ENCODE results near the gene SQSTM1.

SQSTM1 gene

DNA sequence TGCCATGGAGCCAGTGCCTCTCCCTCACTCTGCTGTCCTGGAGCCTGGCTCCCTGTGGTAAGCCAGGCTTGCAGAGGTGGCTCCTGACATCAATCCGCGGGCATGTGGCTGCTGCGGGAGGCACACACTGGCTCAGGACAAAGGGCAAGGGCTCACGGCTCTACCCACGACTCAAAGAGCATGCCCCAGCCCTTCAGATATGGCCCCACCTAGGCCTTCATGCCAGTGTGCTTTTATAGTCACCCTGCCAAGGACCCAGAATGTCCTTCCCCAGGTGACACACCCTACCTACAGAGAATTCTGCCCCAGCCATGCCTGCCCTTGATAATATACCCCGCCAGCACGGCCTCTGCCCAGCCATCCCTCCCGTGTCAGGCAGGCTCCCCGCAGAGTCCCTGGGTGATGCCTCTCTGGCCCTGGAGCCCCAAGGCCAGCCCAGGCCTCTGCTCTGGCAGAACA is 15.6 kb upstream of the SQSTM1 start:
- peak in 1 of 2 experiments; percentile 31 for DNase-seq (ENCODE audit: low read depth in 1 of 2, low spot score in 1 of 2)
- Histone ChIP-seq H3K4me3 (replicated peaks; ENCODE audit: insufficient read depth, low read length) (peak overlapping the region; percentile 72), H3K27me3 (ENCODE audit: insufficient read depth, poor library complexity, severe bottlenecking) (no peaks in the 10 kb centered on the region), H3K27ac (replicated peaks) (peak overlapping the region; percentile 97)
- TF ChIP-seq, protein P1, sequence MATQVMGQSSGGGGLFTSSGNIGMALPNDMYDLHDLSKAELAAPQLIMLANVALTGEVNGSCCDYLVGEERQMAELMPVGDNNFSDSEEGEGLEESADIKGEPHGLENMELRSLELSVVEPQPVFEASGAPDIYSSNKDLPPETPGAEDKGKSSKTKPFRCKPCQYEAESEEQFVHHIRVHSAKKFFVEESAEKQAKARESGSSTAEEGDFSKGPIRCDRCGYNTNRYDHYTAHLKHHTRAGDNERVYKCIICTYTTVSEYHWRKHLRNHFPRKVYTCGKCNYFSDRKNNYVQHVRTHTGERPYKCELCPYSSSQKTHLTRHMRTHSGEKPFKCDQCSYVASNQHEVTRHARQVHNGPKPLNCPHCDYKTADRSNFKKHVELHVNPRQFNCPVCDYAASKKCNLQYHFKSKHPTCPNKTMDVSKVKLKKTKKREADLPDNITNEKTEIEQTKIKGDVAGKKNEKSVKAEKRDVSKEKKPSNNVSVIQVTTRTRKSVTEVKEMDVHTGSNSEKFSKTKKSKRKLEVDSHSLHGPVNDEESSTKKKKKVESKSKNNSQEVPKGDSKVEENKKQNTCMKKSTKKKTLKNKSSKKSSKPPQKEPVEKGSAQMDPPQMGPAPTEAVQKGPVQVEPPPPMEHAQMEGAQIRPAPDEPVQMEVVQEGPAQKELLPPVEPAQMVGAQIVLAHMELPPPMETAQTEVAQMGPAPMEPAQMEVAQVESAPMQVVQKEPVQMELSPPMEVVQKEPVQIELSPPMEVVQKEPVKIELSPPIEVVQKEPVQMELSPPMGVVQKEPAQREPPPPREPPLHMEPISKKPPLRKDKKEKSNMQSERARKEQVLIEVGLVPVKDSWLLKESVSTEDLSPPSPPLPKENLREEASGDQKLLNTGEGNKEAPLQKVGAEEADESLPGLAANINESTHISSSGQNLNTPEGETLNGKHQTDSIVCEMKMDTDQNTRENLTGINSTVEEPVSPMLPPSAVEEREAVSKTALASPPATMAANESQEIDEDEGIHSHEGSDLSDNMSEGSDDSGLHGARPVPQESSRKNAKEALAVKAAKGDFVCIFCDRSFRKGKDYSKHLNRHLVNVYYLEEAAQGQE (IDR thresholded peaks at IDR 0.05; ENCODE audit: insufficient replicate concordance, low read depth): no peak

DNA sequence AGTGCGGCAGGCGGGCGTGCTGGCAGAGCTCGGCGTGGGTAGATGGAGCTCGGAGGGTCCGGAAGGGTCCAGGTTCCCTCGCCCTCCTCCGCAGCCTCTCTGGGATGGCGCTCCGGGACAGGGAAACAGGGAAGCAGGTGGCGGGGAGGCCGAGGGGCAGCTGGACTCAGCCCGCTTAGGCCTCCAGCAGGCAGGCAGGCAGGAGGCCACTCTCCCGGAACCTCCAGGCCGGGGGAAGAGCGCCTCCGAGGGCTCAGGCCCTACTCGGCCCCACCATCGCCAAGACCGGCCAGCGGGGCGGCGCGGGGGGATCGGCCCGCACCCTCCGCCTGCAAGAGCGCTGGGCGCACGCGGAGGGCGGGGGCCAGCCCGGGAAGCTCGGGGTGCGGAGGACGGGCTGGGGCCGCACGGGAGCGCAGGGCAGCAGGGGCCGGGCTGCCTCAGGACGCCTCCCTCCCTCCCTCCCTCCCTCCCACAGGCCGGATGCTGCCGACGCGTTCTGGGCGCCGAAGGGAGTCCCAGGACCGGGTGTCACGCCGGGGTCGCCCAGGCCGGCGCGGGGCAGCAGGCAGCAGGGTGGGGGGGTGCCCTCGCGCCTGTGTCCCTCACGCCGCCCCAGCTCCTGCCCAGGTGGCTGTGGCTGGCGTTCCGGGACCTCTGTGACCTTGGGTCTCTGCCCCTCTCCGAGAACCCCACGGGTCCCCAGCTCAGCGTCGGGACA is 15.0 kb upstream of the SQSTM1 start:
- TF ChIP-seq POLR2AphosphoS5 (IDR thresholded peaks at IDR 0.05; ENCODE audit: low read depth): no peak; the same call in 1 of the 2 replicates
- TF ChIP-seq SPI1 (IDR thresholded peaks at IDR 0.05; ENCODE audit: borderline replicate concordance, low read depth): no peak
- TF ChIP-seq, protein P2, sequence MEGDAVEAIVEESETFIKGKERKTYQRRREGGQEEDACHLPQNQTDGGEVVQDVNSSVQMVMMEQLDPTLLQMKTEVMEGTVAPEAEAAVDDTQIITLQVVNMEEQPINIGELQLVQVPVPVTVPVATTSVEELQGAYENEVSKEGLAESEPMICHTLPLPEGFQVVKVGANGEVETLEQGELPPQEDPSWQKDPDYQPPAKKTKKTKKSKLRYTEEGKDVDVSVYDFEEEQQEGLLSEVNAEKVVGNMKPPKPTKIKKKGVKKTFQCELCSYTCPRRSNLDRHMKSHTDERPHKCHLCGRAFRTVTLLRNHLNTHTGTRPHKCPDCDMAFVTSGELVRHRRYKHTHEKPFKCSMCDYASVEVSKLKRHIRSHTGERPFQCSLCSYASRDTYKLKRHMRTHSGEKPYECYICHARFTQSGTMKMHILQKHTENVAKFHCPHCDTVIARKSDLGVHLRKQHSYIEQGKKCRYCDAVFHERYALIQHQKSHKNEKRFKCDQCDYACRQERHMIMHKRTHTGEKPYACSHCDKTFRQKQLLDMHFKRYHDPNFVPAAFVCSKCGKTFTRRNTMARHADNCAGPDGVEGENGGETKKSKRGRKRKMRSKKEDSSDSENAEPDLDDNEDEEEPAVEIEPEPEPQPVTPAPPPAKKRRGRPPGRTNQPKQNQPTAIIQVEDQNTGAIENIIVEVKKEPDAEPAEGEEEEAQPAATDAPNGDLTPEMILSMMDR (IDR thresholded peaks at IDR 0.05; ENCODE audit: insufficient read depth, low read length): no peak
- TF ChIP-seq, protein P1 (IDR thresholded peaks at IDR 0.05; ENCODE audit: insufficient replicate concordance, low read depth): no peak
- TF ChIP-seq GABPA (IDR thresholded peaks at IDR 0.05; ENCODE audit: low read depth): no peak
- no peaks in the 10 kb centered on the region for H3K27me3 ChIP-seq (ENCODE audit: insufficient read depth, poor library complexity, severe bottlenecking)
- DNase-seq (ENCODE audit: low read depth in 1 of 2, low spot score in 1 of 2): peak in 1 of 2 experiments; percentile 45
- H3K4me3 ChIP-seq (replicated peaks; ENCODE audit: insufficient read depth, low read length): peak overlapping the region; percentile 72
- peak overlapping the region; percentile 97 for H3K27ac ChIP-seq (replicated peaks)

DNA sequence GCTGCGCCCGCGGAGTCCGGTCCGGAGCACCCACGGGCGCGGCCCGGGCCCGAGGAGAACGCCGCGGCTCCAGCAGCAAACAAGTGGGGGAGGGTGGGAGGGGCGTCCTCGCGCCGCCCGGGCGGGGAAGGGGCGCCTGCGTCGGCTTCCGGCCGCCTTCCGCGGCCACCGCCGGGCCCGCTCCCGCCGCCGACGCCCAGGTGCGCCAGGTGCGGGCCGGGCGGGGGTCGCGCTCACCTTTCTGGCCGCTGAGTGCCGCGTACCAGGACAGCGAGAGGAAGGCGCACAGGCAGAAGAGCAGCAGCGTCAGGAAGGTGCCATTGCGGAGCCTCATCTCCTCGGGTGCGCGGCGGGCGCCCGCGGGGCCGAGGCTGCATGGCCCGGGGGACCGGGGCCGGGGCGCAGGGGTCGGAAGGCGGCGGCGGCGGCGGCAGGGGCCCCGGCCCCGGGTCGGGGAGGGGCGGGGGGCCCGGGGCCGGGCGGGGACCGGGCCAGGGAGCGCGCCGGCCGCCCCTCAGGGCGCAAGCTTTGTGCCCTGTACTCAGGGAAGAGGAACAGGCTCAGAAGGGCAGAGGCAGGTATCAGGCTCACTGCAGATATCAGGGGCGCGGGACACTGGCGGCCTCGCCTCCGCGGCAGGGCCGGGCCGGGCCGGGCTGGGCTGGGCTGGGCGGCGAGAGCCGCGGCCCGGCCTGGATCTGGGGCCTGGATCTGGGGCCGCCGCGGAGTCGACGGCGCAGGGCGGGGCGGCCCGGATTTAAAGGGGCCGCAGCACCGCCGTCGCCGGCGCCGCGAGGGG is 14.3 kb upstream of the SQSTM1 start, which contains the start of gene MGAT4B:
MGAT4B (minus strand) TSS at position 617 of the 799 bp plus-strand sequence; CDS start at position 334, 283 bp downstream.
- H3K4me3 ChIP-seq (replicated peaks; ENCODE audit: insufficient read depth, low read length): peak within 1 kb of the TSS; percentile 72
- H3K27me3 ChIP-seq (ENCODE audit: insufficient read depth, poor library complexity, severe bottlenecking): no peaks in the 10 kb centered on the region
- peak; percentile 33; the same call in 1 of the 2 replicates for TF ChIP-seq POLR2AphosphoS5 (IDR thresholded peaks at IDR 0.05; ENCODE audit: low read depth)
- TF ChIP-seq GABPA (IDR thresholded peaks at IDR 0.05; ENCODE audit: low read depth): no peak
- peak within 1 kb of the TSS; percentile 97 for H3K27ac ChIP-seq (replicated peaks)
- DNase-seq (ENCODE audit: low read depth in 1 of 2, low spot score in 1 of 2): peak in 1 of 2 experiments; percentile 68

DNA sequence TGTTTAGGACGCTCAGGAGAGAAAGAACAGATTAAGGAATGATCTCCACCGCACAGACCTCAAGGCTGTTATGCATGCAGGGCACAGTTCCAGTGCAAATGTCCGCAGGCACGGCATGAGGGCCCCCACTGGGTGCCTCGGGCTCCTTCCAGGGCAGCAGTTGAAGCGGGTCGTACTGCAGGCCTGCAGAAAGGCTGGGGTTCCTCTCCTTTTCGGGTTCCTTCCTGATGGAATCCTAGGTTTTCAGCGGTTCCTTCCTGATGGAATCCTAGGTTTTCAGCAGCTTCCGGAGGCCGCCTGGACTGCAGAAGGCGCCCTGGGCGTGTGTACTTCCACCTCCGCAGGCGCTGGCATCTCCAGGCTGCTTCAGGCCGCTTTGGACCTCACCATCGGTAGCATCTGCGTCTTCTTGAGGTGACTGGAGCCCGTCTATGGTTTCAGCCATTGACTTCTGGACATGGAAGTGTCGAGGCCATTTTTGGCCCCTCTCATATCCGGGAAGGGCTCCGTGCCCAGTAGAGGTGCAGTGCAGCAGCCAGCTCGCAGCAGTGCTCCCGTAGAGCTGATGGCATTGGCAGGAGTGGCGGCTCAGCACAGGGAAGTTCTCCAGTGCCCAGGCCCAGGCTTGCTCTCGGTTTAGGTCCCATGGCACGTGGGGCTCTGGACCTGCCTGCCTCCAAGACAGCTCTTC is 8.4 kb upstream of the SQSTM1 start:
- no peak overlapping the region for H3K27ac ChIP-seq (replicated peaks)
- H3K27me3 ChIP-seq (ENCODE audit: insufficient read depth, poor library complexity, severe bottlenecking): no peaks in the 10 kb centered on the region
- DNase-seq (ENCODE audit: low read depth in 1 of 2, low spot score in 1 of 2): no peak
- no peak for TF ChIP-seq GABPA (IDR thresholded peaks at IDR 0.05; ENCODE audit: low read depth)
- TF ChIP-seq SPI1 (IDR thresholded peaks at IDR 0.05; ENCODE audit: borderline replicate concordance, low read depth): no peak
- TF ChIP-seq, protein P1 (IDR thresholded peaks at IDR 0.05; ENCODE audit: insufficient replicate concordance, low read depth): no peak
- TF ChIP-seq, protein P2 (IDR thresholded peaks at IDR 0.05; ENCODE audit: insufficient read depth, low read length): no peak
- TF ChIP-seq POLR2AphosphoS5 (IDR thresholded peaks at IDR 0.05; ENCODE audit: low read depth): no peak
- H3K4me3 ChIP-seq (replicated peaks; ENCODE audit: insufficient read depth, low read length): no peak overlapping the region
